CD8-positive, alpha-beta memory T cell (primary cell): ENCODE results near the gene SLC38A3. TPM values are rescaled to one million over a fixed set of nuclear protein-coding genes. Genes with fewer than 3 reads are reported as not detected.

ENCODE experiments used
- CTCF ChIA-PET: fragments of 350-600 bp; sonication (Branson Sonifier 250); formaldehyde crosslinking; loops from one replicate; lab custom pipeline; 2021; ENCODE audit warnings: antibody characterized with exemption; lab: Charles Lee
- POLR2A ChIA-PET: fragments of 350-600 bp; sonication (Branson Sonifier 250); formaldehyde crosslinking; loops from one replicate; lab custom pipeline; 2021; ENCODE audit warnings: antibody characterized with exemption; lab: Charles Lee
- DNase-seq, 5 donors: peaks; one replicate each; pipeline versions ENCODE4 v3.0.0 to v3.0.0-alpha.2; 2020 to 2022; ENCODE audit warnings: mixed read lengths in 1 of 5
- H3K27ac ChIP-seq: one replicate; pipeline ENCODE4 v1.7.0; 2013; ENCODE audit warnings: low read depth, mild to moderate bottlenecking, low read length, moderate library complexity
- H3K27me3 ChIP-seq: 2 replicates; pipeline ENCODE4 v1.7.0; 2013; ENCODE audit warnings: low read length, mild to moderate bottlenecking; ENCODE audit not compliant: insufficient read depth, poor library complexity, severe bottlenecking
- H3K36me3 ChIP-seq: 2 replicates; pipeline ENCODE4 v1.7.0; 2013; ENCODE audit warnings: mild to moderate bottlenecking, low read length, moderate library complexity; ENCODE audit not compliant: insufficient read depth
- H3K4me1 ChIP-seq: 2 replicates; pipeline ENCODE4 v1.7.0; 2013; ENCODE audit warnings: mild to moderate bottlenecking, low read length, moderate library complexity; ENCODE audit not compliant: insufficient read depth
- H3K4me3 ChIP-seq: 2 replicates; pipeline ENCODE4 v1.7.0; 2013; ENCODE audit warnings: mild to moderate bottlenecking, low read length
- H3K9me3 ChIP-seq: 2 replicates; pipeline ENCODE4 v1.7.0; 2013; ENCODE audit warnings: mild to moderate bottlenecking, low read length
- H3K27ac Mint-ChIP-seq, 8 donors: one replicate each; pipeline ENCODE4 v1.8.0; 2020 to 2021; ENCODE audit warnings: mixed read lengths in 8 of 8, mild to moderate bottlenecking in 6 of 8, inconsistent platforms in 3 of 8, moderate library complexity in 3 of 8
- H3K27me3 Mint-ChIP-seq, 2 donors: one replicate each; pipeline ENCODE4 v1.8.0; 2020 to 2021; ENCODE audit warnings: mixed read lengths in 2 of 2, mild to moderate bottlenecking in 1 of 2, moderate library complexity in 1 of 2
- H3K36me3 Mint-ChIP-seq, 3 donors: one replicate each; pipeline ENCODE4 v1.8.0; 2020 to 2021; ENCODE audit warnings: mixed read lengths in 3 of 3, inconsistent platforms in 1 of 3, mild to moderate bottlenecking in 1 of 3
- H3K4me1 Mint-ChIP-seq, 3 donors: one replicate each; pipeline ENCODE4 v1.8.0; 2020 to 2021; ENCODE audit warnings: mixed read lengths in 3 of 3, inconsistent platforms in 1 of 3, mild to moderate bottlenecking in 1 of 3
- H3K4me3 Mint-ChIP-seq, 7 donors: one replicate each; pipeline ENCODE4 v1.8.0; 2020 to 2021; ENCODE audit warnings: mixed read lengths in 7 of 7, mild to moderate bottlenecking in 6 of 7, moderate library complexity in 4 of 7, inconsistent platforms in 2 of 7
- H3K9me3 Mint-ChIP-seq, 5 donors: one replicate each; pipeline ENCODE4 v1.8.0; 2020 to 2022; ENCODE audit warnings: mixed read lengths in 5 of 5, mild to moderate bottlenecking in 3 of 5, moderate library complexity in 2 of 5, inconsistent platforms in 1 of 5
- polyA plus RNA-seq: library from polyadenylated mRNA; unstranded; fragments of 300-500 nt; fragmentation: Illumina TruSeq; gene quantifications from one replicate; pipeline ENCODE4 v1.2.3, GENCODE V29; 2021
- total RNA-seq, 2 experiments: library from RNA; stranded (reverse); gene quantifications; one replicate each; pipeline ENCODE4 v1.2.3, GENCODE V29; 2021

Gene SLC38A3
- total and polyA plus RNA-seq, 3 experiments from 2014 or later: not detected

DNA sequence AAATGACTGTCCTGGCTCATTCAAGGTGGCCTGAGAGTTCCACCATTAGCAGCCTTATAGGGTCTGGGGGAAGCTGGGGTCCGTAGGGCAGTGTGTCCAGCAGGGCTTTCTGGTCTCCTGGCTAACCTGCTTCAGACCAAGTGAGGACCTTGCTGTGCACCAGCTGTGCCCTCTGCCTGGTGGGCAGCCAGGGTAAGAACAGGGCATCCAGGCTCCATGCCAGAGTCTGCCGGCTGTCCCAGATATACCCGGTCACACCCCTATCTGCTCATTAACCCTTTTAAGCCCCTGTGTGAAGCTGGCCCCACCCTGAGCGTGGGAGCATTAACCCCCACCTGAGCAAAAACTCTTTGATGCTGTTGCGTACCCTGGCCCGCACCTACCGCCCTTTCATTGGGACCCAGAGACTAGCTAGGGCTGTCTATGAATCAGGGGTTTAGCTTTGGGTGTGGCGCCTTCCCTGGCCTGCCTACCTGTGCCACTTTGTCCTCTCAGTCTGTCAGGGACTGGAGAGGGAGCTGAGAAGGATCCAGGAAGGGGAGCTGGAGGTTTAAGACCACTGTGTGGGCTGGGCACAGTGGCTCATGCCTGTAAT, 32.3 kb upstream of the SLC38A3 start:
- Histone ChIP-seq H3K36me3 (no peaks in the 10 kb centered on the region), H3K9me3 (no peaks in the 10 kb centered on the region), H3K4me1 (no peaks in the 10 kb centered on the region), H3K4me3 (no peak overlapping the region), H3K27ac (no peak overlapping the region), H3K27me3 (no peaks in the 10 kb centered on the region)
- Mint-ChIP-seq H3K27me3 (no peaks in the 10 kb centered on the region), H3K9me3 (no peaks in the 10 kb centered on the region), H3K4me1 (peaks cover 0 to 4% (median 4%) of the 10 kb centered on the region in 3 donors), H3K4me3 (no peak overlapping the region), H3K36me3 (no peaks in the 10 kb centered on the region), H3K27ac (peak overlapping the region in 1 of 8 donors; percentile 72)
- no peak for DNase-seq
- POLR2A ChIA-PET: no interaction called here
- CTCF ChIA-PET: interaction anchor here (0.6 to 1.2 kb wide), 3 partner anchors 20 to 108 kb away, joined by 3 read pairs; no protein-coding TSS in a partner anchor

DNA sequence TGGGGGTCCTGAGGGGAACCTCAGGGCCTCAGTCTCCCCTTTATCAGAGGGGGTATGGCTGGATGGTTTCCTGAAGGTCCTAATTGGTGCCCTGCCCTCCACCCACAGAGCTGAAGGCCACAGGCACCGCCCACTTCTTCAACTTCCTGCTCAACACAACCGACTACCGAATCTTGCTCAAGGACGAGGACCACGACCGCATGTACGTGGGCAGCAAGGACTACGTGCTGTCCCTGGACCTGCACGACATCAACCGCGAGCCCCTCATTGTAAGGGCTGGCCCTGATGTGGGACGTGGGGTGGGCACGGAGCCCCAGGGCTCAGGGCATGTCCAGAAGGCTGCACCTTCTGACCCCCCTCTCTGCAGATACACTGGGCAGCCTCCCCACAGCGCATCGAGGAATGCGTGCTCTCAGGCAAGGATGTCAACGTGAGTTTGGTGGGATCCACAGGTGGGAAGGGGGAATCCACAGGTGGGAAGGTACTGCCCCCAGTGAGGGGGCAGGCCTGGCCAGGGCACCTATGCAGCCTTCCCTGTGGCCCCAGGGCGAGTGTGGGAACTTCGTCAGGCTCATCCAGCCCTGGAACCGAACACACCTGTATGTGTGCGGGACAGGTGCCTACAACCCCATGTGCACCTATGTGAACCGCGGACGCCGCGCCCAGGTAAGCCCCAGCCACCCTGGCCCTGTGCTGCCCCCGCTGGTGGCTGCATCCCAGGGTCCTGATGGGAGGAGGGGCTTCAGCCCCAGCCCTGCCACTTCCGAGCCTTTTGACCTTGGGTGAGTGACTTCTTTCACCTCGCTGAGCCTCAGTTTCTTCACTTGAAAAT, 31.2 kb upstream of the SLC38A3 start:
- no peaks in the 10 kb centered on the region for H3K9me3 Mint-ChIP-seq
- Histone ChIP-seq H3K27ac (no peak overlapping the region), H3K9me3 (no peaks in the 10 kb centered on the region), H3K4me3 (no peak overlapping the region), H3K36me3 (no peaks in the 10 kb centered on the region), H3K4me1 (no peaks in the 10 kb centered on the region), H3K27me3 (no peaks in the 10 kb centered on the region)
- peaks cover 0 to 4% (median 4%) of the 10 kb centered on the region in 3 donors for H3K4me1 Mint-ChIP-seq
- no peak for DNase-seq
- no peaks in the 10 kb centered on the region for H3K36me3 Mint-ChIP-seq
- peak overlapping the region in 1 of 8 donors; percentile 68 for H3K27ac Mint-ChIP-seq
- ChIA-PET POLR2A (no interaction called here), CTCF (interaction anchor here (0.8 kb wide), 1 partner anchor 21 kb away, joined by 3 read pairs; no protein-coding TSS in a partner anchor)
- H3K27me3 Mint-ChIP-seq: no peaks in the 10 kb centered on the region
- H3K4me3 Mint-ChIP-seq: peak overlapping the region in 1 of 7 donors; percentile 9

- no peak overlapping the region for H3K4me3 ChIP-seq
- H3K27me3 ChIP-seq: no peaks in the 10 kb centered on the region
- no peak overlapping the region for H3K27ac ChIP-seq
- Mint-ChIP-seq H3K27ac (no peak overlapping the region), H3K4me3 (no peak overlapping the region), H3K27me3 (no peaks in the 10 kb centered on the region), H3K9me3 (no peaks in the 10 kb centered on the region), H3K4me1 (peaks cover 0 to 4% (median 4%) of the 10 kb centered on the region in 3 donors), H3K36me3 (no peaks in the 10 kb centered on the region)
- H3K36me3 ChIP-seq: no peaks in the 10 kb centered on the region
- ChIA-PET POLR2A (no interaction called here), CTCF (interaction anchor here (0.8 kb wide), 1 partner anchor 20 kb away, joined by 3 read pairs; no protein-coding TSS in a partner anchor)
- no peak for DNase-seq
- no peaks in the 10 kb centered on the region for H3K9me3 ChIP-seq
- no peaks in the 10 kb centered on the region for H3K4me1 ChIP-seq
Observed at GRCh38 chr3:50174517-50174895, 30.6 kb upstream of the SLC38A3 start.

GRCh38 chr3:50174947-50175524, 30.0 kb upstream of the SLC38A3 start:
- H3K36me3 ChIP-seq: no peaks in the 10 kb centered on the region
- no peaks in the 10 kb centered on the region for H3K27me3 ChIP-seq
- no peak overlapping the region for H3K27ac ChIP-seq
- DNase-seq: no peak
- no peaks in the 10 kb centered on the region for H3K9me3 Mint-ChIP-seq
- no peak overlapping the region for H3K27ac Mint-ChIP-seq
- ChIA-PET POLR2A (no interaction called here), CTCF (no interaction called here)
- no peaks in the 10 kb centered on the region for H3K27me3 Mint-ChIP-seq
- no peak overlapping the region for H3K4me3 ChIP-seq
- H3K4me1 Mint-ChIP-seq: peaks cover 0 to 4% (median 4%) of the 10 kb centered on the region in 3 donors
- no peak overlapping the region for H3K4me3 Mint-ChIP-seq
- no peaks in the 10 kb centered on the region for H3K9me3 ChIP-seq
- H3K4me1 ChIP-seq: no peaks in the 10 kb centered on the region
- no peaks in the 10 kb centered on the region for H3K36me3 Mint-ChIP-seq

GRCh38 chr3:50177346-50177745, 27.7 kb upstream of the SLC38A3 start:
- Mint-ChIP-seq H3K27ac (no peak overlapping the region), H3K4me3 (no peak overlapping the region), H3K9me3 (no peaks in the 10 kb centered on the region), H3K36me3 (no peaks in the 10 kb centered on the region), H3K4me1 (peaks cover 0 to 4% (median 4%) of the 10 kb centered on the region in 3 donors), H3K27me3 (no peaks in the 10 kb centered on the region)
- CTCF ChIA-PET: interaction anchor here (0.6 to 1.4 kb wide), 3 partner anchors 15 to 1727 kb away, joined by 3 to 4 read pairs (median 3); no protein-coding TSS in a partner anchor
- Histone ChIP-seq H3K36me3 (no peaks in the 10 kb centered on the region), H3K9me3 (no peaks in the 10 kb centered on the region), H3K27ac (no peak overlapping the region), H3K4me3 (no peak overlapping the region), H3K27me3 (no peaks in the 10 kb centered on the region), H3K4me1 (no peaks in the 10 kb centered on the region)
- no peak for DNase-seq
- POLR2A ChIA-PET: no interaction called here

- H3K9me3 ChIP-seq: no peaks in the 10 kb centered on the region
- no peaks in the 10 kb centered on the region for H3K4me1 Mint-ChIP-seq
Observed at GRCh38 chr3:50179710-50180109, 25.4 kb upstream of the SLC38A3 start.

DNA sequence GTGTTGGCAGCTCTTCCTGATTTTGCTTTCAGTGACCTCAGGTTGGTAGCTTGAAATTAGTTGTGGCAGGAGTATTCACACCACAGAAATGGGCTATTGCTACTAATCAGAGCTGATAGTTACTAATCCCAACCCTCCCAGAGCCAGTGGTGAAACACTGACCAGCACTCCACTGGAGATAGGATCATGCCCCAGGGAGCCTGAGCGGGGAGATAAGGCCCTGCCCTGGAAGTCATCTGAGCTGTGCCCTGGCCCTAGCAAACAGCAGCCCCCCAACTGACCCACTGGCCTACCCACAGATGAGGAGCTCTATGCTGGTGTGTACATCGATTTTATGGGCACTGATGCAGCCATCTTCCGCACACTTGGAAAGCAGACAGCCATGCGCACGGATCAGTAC, 23.1 kb upstream of the SLC38A3 start:
- Histone ChIP-seq H3K36me3 (no peaks in the 10 kb centered on the region), H3K27ac (no peak overlapping the region), H3K9me3 (no peaks in the 10 kb centered on the region), H3K27me3 (no peaks in the 10 kb centered on the region), H3K4me3 (no peak overlapping the region), H3K4me1 (no peaks in the 10 kb centered on the region)
- peaks cover 3 to 5% of the 10 kb centered on the region in 2 donors for H3K27me3 Mint-ChIP-seq
- H3K4me1 Mint-ChIP-seq: no peaks in the 10 kb centered on the region
- no peak overlapping the region for H3K4me3 Mint-ChIP-seq
- H3K9me3 Mint-ChIP-seq: no peaks in the 10 kb centered on the region
- ChIA-PET POLR2A (no interaction called here), CTCF (interaction anchor here (1.3 to 1.4 kb wide), 2 partner anchors 65 to 95 kb away, joined by 3 to 4 read pairs; no protein-coding TSS in a partner anchor)
- no peak for DNase-seq
- peak overlapping the region in 1 of 8 donors; percentile 74 for H3K27ac Mint-ChIP-seq
- H3K36me3 Mint-ChIP-seq: no peaks in the 10 kb centered on the region

More at GRCh38 chr3:50179710-50180109, 25.4 kb upstream of the SLC38A3 start:
- H3K27ac ChIP-seq: no peak overlapping the region
- H3K4me3 ChIP-seq: no peak overlapping the region
- no peaks in the 10 kb centered on the region for H3K9me3 Mint-ChIP-seq
- H3K36me3 Mint-ChIP-seq: no peaks in the 10 kb centered on the region
- no peaks in the 10 kb centered on the region for H3K27me3 ChIP-seq
- H3K4me3 Mint-ChIP-seq: no peak overlapping the region
- DNase-seq: no peak
- peaks cover 3 to 5% of the 10 kb centered on the region in 2 donors for H3K27me3 Mint-ChIP-seq
- H3K36me3 ChIP-seq: no peaks in the 10 kb centered on the region
- no peak overlapping the region for H3K27ac Mint-ChIP-seq
- no peaks in the 10 kb centered on the region for H3K4me1 ChIP-seq
- ChIA-PET POLR2A (no interaction called here), CTCF (no interaction called here)
